ENCODE measurements around the gene MEIS1. TPM values are rescaled to one million over a fixed set of nuclear protein-coding genes. Genes with fewer than 3 reads are reported as not detected.

Gene MEIS1
- total RNA-seq, 1 donor from 2014 or later: not detected

DNA sequence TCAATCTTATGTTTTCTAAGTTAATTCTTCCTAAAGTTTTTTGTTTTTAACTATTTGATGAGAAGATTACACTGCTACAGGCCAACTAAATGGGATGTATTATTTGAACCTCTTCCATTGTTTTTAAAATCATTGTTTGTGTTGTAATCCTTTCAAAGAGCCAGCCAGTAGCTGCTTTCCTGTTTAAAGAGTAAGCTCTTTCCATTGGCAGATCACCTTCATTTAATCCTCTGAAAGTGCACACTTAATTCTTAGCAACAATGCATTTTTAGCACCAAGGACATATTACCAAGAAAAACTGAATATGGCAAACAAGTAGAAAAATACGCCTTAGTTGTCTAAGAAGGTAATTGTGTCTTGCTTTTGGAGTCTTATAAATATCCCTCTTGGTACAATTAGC is 54.0 kb downstream of the MEIS1 start:
- intact Hi-C loops (cut with micrococcal nuclease): no loop called here
- Mint-ChIP-seq H3K36me3 (ENCODE audit: low read depth) (no peaks in the 10 kb centered on the region), H3K4me3 (no peak overlapping the region), H3K27ac (no peak overlapping the region), H3K27me3 (no peaks in the 10 kb centered on the region), H3K4me1 (no peaks in the 10 kb centered on the region), H3K9me3 (no peaks in the 10 kb centered on the region)
- TF ChIP-seq, protein P1, sequence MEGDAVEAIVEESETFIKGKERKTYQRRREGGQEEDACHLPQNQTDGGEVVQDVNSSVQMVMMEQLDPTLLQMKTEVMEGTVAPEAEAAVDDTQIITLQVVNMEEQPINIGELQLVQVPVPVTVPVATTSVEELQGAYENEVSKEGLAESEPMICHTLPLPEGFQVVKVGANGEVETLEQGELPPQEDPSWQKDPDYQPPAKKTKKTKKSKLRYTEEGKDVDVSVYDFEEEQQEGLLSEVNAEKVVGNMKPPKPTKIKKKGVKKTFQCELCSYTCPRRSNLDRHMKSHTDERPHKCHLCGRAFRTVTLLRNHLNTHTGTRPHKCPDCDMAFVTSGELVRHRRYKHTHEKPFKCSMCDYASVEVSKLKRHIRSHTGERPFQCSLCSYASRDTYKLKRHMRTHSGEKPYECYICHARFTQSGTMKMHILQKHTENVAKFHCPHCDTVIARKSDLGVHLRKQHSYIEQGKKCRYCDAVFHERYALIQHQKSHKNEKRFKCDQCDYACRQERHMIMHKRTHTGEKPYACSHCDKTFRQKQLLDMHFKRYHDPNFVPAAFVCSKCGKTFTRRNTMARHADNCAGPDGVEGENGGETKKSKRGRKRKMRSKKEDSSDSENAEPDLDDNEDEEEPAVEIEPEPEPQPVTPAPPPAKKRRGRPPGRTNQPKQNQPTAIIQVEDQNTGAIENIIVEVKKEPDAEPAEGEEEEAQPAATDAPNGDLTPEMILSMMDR (IDR thresholded peaks at IDR 0.05): no peak
- ATAC-seq (ENCODE audit: low read depth) (no peak), DNase-seq (no peak)
- CTCF ChIA-PET: no interaction called here
- POLR2A ChIA-PET: no interaction called here

DNA sequence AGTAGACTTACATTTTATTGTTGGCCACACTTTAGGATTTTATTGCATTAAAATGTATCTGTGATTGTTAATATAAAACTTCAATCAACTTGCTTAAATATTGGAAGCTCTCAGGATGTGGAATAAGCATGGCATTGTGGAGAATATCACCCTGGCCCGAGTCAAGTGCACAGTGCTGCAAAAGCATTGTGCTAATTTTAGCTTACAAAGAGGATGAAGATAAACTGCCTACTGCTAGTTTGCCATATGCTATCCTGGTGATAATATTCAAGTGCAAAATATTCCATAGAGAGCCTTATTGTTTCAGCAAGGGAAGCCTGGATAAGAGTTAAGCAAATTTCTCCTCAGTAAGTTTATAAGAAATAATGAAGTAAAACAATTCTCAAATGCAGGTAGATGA is 54.5 kb downstream of the MEIS1 start:
- Mint-ChIP-seq H3K4me1 (no peaks in the 10 kb centered on the region), H3K27me3 (no peaks in the 10 kb centered on the region), H3K27ac (no peak overlapping the region), H3K9me3 (no peaks in the 10 kb centered on the region), H3K4me3 (no peak overlapping the region), H3K36me3 (ENCODE audit: low read depth) (no peaks in the 10 kb centered on the region)
- intact Hi-C loops (cut with micrococcal nuclease): no loop called here
- no peak for ATAC-seq (ENCODE audit: low read depth)
- TF ChIP-seq, protein P1 (IDR thresholded peaks at IDR 0.05): no peak
- ChIA-PET POLR2A (no interaction called here), CTCF (no interaction called here)
- DNase-seq: no peak

DNA sequence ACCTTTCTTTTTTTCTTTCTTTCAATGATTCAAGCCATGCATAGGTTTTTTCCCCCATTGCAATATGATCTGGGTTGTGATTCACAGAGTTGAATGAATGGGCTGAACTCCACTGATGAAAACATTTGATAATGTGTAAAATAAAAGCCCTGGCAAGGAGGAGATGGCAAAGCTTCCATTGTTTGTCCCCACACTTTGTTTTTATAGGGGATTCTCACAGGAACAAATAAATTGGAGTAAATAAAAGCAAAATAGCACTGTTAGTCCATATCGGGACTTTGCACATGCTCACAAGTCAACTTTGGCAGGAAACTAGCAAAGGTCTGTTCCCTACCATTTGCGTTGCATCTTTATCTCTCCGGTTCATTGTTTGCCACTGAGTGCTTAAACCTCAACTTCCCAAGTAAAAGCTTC is 55.7 kb downstream of the MEIS1 start:
- H3K4me3 Mint-ChIP-seq: no peak overlapping the region
- no peaks in the 10 kb centered on the region for H3K4me1 Mint-ChIP-seq
- TF ChIP-seq, protein P1 (IDR thresholded peaks at IDR 0.05): no peak
- intact Hi-C loops (cut with micrococcal nuclease): no loop called here
- no peak for ATAC-seq (ENCODE audit: low read depth)
- ChIA-PET POLR2A (no interaction called here), CTCF (no interaction called here)
- no peaks in the 10 kb centered on the region for H3K27me3 Mint-ChIP-seq
- no peaks in the 10 kb centered on the region for H3K9me3 Mint-ChIP-seq
- no peak overlapping the region for H3K27ac Mint-ChIP-seq
- H3K36me3 Mint-ChIP-seq (ENCODE audit: low read depth): no peaks in the 10 kb centered on the region
- DNase-seq: no peak

- Mint-ChIP-seq H3K27ac (no peak overlapping the region), H3K27me3 (no peaks in the 10 kb centered on the region), H3K36me3 (ENCODE audit: low read depth) (no peaks in the 10 kb centered on the region), H3K4me1 (no peaks in the 10 kb centered on the region), H3K4me3 (no peak overlapping the region), H3K9me3 (no peaks in the 10 kb centered on the region)
- TF ChIP-seq, protein P1 (IDR thresholded peaks at IDR 0.05): no peak
- ChIA-PET CTCF (no interaction called here), POLR2A (no interaction called here)
- DNase-seq (no peak), ATAC-seq (ENCODE audit: low read depth) (no peak)
- intact Hi-C loops (cut with micrococcal nuclease): no loop called here
Measured at GRCh38 chr2:66494708-66495107, 59.8 kb downstream of the MEIS1 start.

GRCh38 chr2:66495788-66496640 is 61.1 kb downstream of the MEIS1 start:
- Mint-ChIP-seq H3K9me3 (no peaks in the 10 kb centered on the region), H3K27me3 (no peaks in the 10 kb centered on the region), H3K4me1 (no peaks in the 10 kb centered on the region), H3K27ac (no peak overlapping the region), H3K4me3 (no peak overlapping the region), H3K36me3 (ENCODE audit: low read depth) (no peaks in the 10 kb centered on the region)
- ATAC-seq (ENCODE audit: low read depth): no peak
- TF ChIP-seq, protein P1 (IDR thresholded peaks at IDR 0.05): no peak
- intact Hi-C loops (cut with micrococcal nuclease): no loop called here
- CTCF ChIA-PET: no interaction called here
- POLR2A ChIA-PET: no interaction called here
- no peak for DNase-seq
